Spinal cord (tissue), 10 donors: Measurements from ENCODE around the gene ZFHX3. TPM values are rescaled to one million over a fixed set of nuclear protein-coding genes. Genes with fewer than 3 reads are reported as not detected.

Source experiments
- DNase-seq, 6 donors: peaks; one replicate each; pipeline versions ENCODE4 v3.0.0 to v3.0.0-alpha.2; 2013 to 2015; ENCODE audit warnings: low spot score in 6 of 6, low read depth in 4 of 6
- H3K27ac ChIP-seq: one replicate; pipeline ENCODE4 v1.5.1; 2013; ENCODE audit warnings: low read depth, low read length, control low read depth
- H3K27me3 ChIP-seq: one replicate; pipeline ENCODE4 v1.6.1; 2013; ENCODE audit warnings: low read length; ENCODE audit not compliant: control insufficient read depth, insufficient read depth
- H3K36me3 ChIP-seq: one replicate; pipeline ENCODE4 v1.6.1; 2013; ENCODE audit warnings: low read length; ENCODE audit not compliant: control insufficient read depth, insufficient read depth
- H3K4me1 ChIP-seq: one replicate; pipeline ENCODE4 v1.6.1; 2013; ENCODE audit warnings: low read length; ENCODE audit not compliant: control insufficient read depth, insufficient read depth
- H3K4me3 ChIP-seq: one replicate; pipeline ENCODE4 v1.5.1; 2013; ENCODE audit warnings: low read depth, low read length, control low read depth
- H3K9me3 ChIP-seq: one replicate; pipeline ENCODE4 v1.6.1; 2013; ENCODE audit warnings: low read length; ENCODE audit not compliant: control insufficient read depth, insufficient read depth
- WGBS: methylation state at CpG from one replicate; pipeline ENCODE4 v1.1.5; 2013; ENCODE audit warnings: missing lambda C conversion rate; ENCODE audit not compliant: insufficient coverage; 5-methylcytosine and 5-hydroxymethylcytosine counted together
- polyA plus RNA-seq, 2 donors: library from polyadenylated mRNA; unstranded; fragments of 120-200 nt; gene quantifications; one replicate each; pipeline ENCODE4 v1.2.1, GENCODE V29; 2013; ENCODE audit not compliant: insufficient read length in 2 of 2
- total RNA-seq, 2 donors: library from RNA; depleted of rRNA in 1 of 2; stranded (reverse); fragments of 120-200 nt in 1 of 2; fragments of >200 nt in 1 of 2; gene quantifications; one replicate each; pipeline versions ENCODE4 v1.2.3 to v1.2.4, GENCODE V29; 2013 to 2014
- donor health status: healthy.

The ZFHX3 gene
- total and polyA plus RNA-seq, 4 donors, result 10.7 to 16.6 (median 13.1) TPM

DNA sequence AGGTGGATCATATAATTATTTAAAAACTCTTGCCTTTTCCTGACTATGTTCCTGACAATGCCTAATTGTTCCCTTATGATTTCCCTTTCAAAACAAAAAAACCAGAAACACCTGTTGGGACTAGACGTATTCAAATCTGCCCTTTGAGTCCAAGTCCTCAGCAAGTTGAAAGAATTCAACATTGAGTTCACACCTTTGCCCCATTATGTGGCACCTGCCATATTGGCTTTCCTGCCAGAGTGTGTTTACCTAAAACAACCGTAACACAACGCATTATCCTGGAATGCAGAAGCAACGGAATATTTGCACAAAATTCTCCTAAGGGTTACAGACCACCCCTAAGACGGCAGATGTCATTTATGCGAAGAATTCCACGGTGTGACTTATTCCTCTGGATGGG is 105.9 kb downstream of the ZFHX3 start:
- WGBS, result 90% methylated on average over 4 of the region's 7 CpGs
- H3K36me3 ChIP-seq, result no peaks in the 10 kb centered on the region
- no peak overlapping the region for H3K4me3 ChIP-seq
- DNase-seq, result no peak
- no peaks in the 10 kb centered on the region for H3K9me3 ChIP-seq
- H3K27ac ChIP-seq, result no peak overlapping the region
- H3K4me1 ChIP-seq, result peaks cover 31% of the 10 kb centered on the region
- H3K27me3 ChIP-seq, result no peaks in the 10 kb centered on the region

DNA sequence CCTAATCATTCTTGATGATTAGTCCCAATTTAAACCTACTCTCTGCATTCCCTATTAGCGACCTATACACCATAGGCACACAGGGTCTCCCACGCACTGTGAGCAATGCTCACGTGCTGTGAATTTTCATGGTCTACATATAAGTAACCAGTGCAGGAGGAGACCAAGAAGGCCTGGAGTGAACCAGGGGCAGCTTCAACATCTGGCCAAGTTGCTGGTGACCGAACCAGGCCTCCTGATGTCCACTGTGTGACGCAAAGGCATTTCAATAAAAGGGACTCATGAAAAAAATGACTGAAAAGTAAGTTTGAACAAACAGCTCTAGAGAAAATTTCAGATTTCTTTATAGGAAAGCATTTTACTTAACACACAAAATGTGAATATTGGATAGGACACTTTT is 107.0 kb downstream of the ZFHX3 start:
- H3K27ac ChIP-seq, result no peak overlapping the region
- peaks cover 24% of the 10 kb centered on the region for H3K4me1 ChIP-seq
- no peaks in the 10 kb centered on the region for H3K9me3 ChIP-seq
- WGBS, result 96% methylated on average over 5 of the region's 5 CpGs
- H3K36me3 ChIP-seq, result no peaks in the 10 kb centered on the region
- H3K27me3 ChIP-seq, result no peaks in the 10 kb centered on the region
- no peak overlapping the region for H3K4me3 ChIP-seq
- DNase-seq, result no peak

DNA sequence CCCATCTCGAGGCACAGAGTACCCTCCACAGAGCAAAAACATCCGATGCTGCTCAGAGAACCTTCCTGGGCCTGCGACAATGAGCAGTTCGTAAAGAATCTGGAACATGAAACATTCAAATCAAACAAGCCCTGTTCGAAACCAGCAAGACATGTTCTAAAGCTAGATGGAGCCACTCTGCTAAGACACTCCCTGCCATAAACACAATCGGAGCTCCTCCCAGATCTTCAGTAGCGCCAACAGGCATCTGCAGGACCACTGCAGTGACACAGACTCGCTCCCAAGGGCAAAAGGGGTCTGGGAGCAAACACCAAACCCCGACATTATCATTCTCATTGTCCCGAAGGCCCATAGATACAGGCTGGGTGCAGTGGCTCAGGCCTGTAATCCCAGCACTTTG is 108.7 kb downstream of the ZFHX3 start:
- H3K4me1 ChIP-seq, result peaks cover 27% of the 10 kb centered on the region
- no peaks in the 10 kb centered on the region for H3K9me3 ChIP-seq
- no peaks in the 10 kb centered on the region for H3K27me3 ChIP-seq
- no peak overlapping the region for H3K4me3 ChIP-seq
- H3K27ac ChIP-seq, result peak overlapping the region; percentile 8
- WGBS, result 77% methylated on average over 10 of the region's 10 CpGs
- no peaks in the 10 kb centered on the region for H3K36me3 ChIP-seq
- DNase-seq, result no peak

DNA sequence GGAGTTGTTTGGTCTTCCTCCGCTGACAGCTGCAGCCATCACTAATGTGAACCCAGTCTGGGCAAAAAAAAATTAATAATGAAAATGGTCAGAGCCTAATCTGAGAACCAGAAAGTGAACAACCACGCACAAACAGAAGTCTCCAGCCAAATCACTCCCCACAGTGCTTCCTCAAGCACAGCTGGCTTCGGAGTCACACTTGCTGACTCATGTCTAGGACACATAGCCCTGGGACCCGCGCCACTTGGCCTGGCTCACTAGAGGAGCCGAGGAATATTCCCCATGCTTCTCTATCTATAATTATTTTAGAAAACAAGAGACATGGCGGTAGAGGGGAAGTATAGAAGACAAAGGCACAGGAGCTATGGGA is 109.1 kb downstream of the ZFHX3 start:
- peaks cover 29% of the 10 kb centered on the region for H3K4me1 ChIP-seq
- H3K27me3 ChIP-seq, result no peaks in the 10 kb centered on the region
- H3K36me3 ChIP-seq, result no peaks in the 10 kb centered on the region
- H3K9me3 ChIP-seq, result no peaks in the 10 kb centered on the region
- peak overlapping the region; percentile 8 for H3K27ac ChIP-seq
- no CpG with 5 or more reads among the region's 7 CpGs for WGBS
- H3K4me3 ChIP-seq, result no peak overlapping the region
- DNase-seq, result peak in 1 of 6 donors; percentile 51

DNA sequence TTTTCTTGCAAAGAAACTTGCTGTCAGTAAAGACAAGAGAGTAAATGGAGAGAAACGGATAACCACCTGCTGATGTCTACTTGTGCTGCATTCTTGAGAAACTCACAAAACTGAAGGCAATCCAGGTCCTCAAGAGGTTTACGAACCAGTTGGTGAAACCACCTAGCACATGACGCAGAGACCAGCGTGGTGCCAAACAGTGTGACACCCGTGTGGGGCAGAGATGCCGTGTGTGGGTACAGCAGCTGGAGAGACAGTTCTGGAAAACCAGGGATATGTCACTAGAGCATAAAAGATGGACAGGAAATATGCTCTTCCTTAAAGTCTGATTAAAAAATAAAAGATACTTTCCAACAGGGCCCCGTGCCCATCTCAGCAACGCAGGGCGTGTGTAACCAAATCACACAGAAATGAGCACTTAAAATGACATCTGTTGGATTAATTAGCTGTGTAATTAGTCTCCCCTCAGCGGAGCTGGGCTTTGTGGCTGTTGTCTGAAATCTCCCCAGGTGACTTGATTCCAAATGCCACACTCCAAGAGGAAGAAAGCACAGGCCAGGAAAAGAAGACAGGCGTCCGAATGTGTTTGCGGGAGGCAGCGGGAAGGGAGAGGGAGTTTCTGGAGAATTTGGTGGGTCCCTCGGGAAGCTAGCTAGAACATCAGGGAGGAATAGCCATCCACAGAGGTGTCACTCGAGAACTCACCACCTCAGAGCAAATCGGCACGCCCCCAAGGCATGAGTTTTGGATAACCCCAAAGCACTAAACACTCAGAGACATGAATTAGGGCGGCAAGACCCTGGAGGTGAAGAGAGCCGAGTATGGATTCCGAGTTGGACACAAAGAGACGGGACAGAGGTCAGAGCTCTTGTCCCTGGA is 109.8 kb downstream of the ZFHX3 start:
- no peaks in the 10 kb centered on the region for H3K27me3 ChIP-seq
- WGBS, result 61% methylated on average over 15 of the region's 22 CpGs
- DNase-seq, result peak in 1 of 6 donors; percentile 64
- no peaks in the 10 kb centered on the region for H3K36me3 ChIP-seq
- H3K9me3 ChIP-seq, result no peaks in the 10 kb centered on the region
- H3K27ac ChIP-seq, result peak overlapping the region; percentile 6
- H3K4me3 ChIP-seq, result no peak overlapping the region
- H3K4me1 ChIP-seq, result peaks cover 30% of the 10 kb centered on the region

DNA sequence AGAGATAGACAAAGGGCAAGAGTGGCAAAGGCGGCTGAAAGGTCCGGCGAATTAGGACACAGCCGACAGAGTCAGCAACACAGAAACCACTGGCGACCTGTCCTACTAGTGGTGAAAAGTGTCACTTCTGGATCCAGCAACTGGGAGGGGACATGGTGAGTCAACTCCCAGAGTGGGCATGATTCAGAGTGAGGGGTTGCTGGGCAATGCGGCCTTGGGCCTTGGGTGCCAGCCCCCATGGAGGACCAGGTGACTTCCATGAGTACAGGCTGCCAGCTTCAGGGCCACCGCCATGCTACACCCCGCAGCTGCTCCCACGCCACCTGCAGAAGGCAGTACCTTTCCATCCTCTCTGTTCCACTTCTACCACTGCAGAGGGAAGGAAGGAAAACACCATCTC is 110.6 kb downstream of the ZFHX3 start:
- no peak overlapping the region for H3K27ac ChIP-seq
- no peaks in the 10 kb centered on the region for H3K9me3 ChIP-seq
- 96% methylated on average over 8 of the region's 9 CpGs for WGBS
- H3K4me1 ChIP-seq, result peaks cover 30% of the 10 kb centered on the region
- DNase-seq, result no peak
- H3K4me3 ChIP-seq, result no peak overlapping the region
- no peaks in the 10 kb centered on the region for H3K36me3 ChIP-seq
- H3K27me3 ChIP-seq, result no peaks in the 10 kb centered on the region

DNA sequence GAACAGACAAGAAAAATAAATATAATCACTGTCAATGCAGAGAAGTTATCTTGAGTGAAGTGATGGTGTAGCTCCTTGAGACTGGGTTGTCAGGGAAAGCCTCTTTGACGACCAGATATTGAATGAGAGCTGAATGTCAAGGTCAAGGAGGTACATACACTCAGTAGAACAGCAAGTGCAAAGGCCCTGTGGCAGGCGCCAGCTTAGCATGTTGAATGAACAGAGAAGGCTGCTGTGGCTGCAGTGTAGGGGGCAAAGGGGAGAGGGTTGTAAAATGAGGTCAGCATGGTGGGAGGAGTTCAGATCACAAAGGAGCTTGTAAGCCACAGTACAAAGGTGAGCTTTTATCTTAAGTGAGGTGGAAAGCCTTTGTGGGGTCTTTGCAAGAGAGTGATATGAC is 111.5 kb downstream of the ZFHX3 start:
- H3K9me3 ChIP-seq, result no peaks in the 10 kb centered on the region
- no peaks in the 10 kb centered on the region for H3K36me3 ChIP-seq
- H3K4me3 ChIP-seq, result no peak overlapping the region
- WGBS, result 78% methylated on average over 2 of the region's 2 CpGs
- H3K27me3 ChIP-seq, result no peaks in the 10 kb centered on the region
- peaks cover 30% of the 10 kb centered on the region for H3K4me1 ChIP-seq
- no peak for DNase-seq
- no peak overlapping the region for H3K27ac ChIP-seq

DNA sequence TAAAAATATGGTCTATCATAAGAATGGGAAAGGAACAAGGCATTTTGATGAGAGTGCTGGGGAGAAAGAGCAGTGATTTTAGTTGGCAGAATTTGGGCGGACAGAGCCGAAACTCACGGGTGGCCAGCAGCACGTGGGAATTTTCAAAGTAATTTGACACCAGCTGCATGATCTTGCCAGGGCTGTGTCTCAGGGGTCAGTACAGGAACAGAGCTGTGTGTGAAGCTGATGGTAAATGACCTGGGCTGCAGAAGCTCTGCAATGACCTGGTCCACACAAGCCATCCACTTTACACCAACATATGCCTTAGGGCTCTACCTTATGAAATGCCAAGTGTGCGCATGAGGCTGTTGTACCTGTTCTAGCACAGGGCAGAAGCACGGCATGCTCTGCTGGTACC is 112.0 kb downstream of the ZFHX3 start:
- 54% methylated on average over 4 of the region's 6 CpGs for WGBS
- Histone ChIP-seq H3K36me3 (no peaks in the 10 kb centered on the region), H3K27ac (no peak overlapping the region), H3K4me3 (no peak overlapping the region), H3K4me1 (peaks cover 30% of the 10 kb centered on the region), H3K9me3 (no peaks in the 10 kb centered on the region), H3K27me3 (no peaks in the 10 kb centered on the region)
- DNase-seq, result no peak

DNA sequence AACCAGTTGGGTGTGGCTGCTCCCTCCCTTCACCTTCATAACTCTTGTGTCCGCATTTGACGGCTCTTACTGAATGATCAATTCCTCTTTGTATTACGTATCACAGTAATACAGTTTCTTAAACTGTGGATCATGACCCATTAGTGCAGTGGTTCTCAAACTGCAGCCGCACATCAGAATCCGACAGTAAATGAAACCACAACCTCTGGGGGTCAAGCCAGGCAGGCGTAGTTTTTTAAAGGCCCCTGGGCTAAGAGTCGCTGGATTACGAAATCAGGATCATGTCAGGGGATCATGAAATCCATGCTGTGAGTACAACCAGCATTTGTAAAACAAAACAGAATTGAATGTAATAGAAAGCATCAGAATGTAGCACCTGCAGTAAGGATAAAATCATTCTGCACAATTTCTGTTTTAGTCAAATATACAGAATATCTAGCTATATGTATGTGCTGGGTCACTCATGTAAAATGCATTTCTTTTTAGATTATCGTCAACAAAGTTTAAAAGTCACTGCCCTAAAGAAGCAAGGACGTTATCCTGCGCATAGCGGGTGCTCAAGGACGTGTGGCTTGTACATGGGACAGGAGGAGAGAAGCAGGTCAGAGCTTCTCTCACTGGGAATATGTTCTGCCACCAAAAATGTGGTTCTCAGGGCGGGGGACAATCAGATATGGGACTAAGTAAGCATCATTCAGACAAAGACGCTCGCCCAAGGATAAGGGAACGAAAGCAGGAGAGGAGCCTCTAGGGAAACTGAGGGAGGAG is 113.1 kb downstream of the ZFHX3 start:
- Histone ChIP-seq H3K36me3 (no peaks in the 10 kb centered on the region), H3K4me1 (peaks cover 31% of the 10 kb centered on the region), H3K27ac (no peak overlapping the region), H3K4me3 (no peak overlapping the region), H3K27me3 (no peaks in the 10 kb centered on the region), H3K9me3 (no peaks in the 10 kb centered on the region)
- DNase-seq, result no peak
- 95% methylated on average over 15 of the region's 17 CpGs for WGBS
